ENCODE data around the gene AKNA. TPM values are rescaled to one million over a fixed set of nuclear protein-coding genes. Genes with fewer than 3 reads are reported as not detected.

The AKNA gene
- total and polyA plus RNA-seq, 2 donors from 2014 or later: 6.1 to 52.1 TPM

- no peaks in the 10 kb centered on the region for H3K27me3 ChIP-seq (ENCODE audit: control insufficient read depth, insufficient read depth, low read length)
- H3K27ac ChIP-seq (ENCODE audit: low read depth in 2 of 2, low read length in 2 of 2): no peak overlapping the region
- DNase-seq (peak in 1 of 5 donors; percentile 11), FAIRE-seq (no peak)
- H3K9me3 ChIP-seq (ENCODE audit: control insufficient read depth in 2 of 3, insufficient read depth in 1 of 3, low read length in 3 of 3): no peaks in the 10 kb centered on the region
- H3K9ac ChIP-seq (ENCODE audit: low read length in 3 of 3): no peak overlapping the region
- intact Hi-C loops (cut with DNase I): no loop called here
- no peaks in the 10 kb centered on the region for H3K4me1 ChIP-seq (ENCODE audit: control insufficient read depth in 2 of 3, insufficient read depth in 2 of 3, low read depth in 1 of 3, low read length in 3 of 3)
- no peak overlapping the region for H3K4me3 ChIP-seq (ENCODE audit: low read length in 3 of 3)
- no peaks in the 10 kb centered on the region for H3K36me3 ChIP-seq (ENCODE audit: control insufficient read depth in 2 of 3, insufficient read depth in 3 of 3, low read length in 3 of 3)
- no peak for TF ChIP-seq CTCF (IDR thresholded peaks at IDR 0.05; ENCODE audit: borderline replicate concordance, extremely low read depth, insufficient read depth)
Observed at GRCh38 chr9:114433720-114434255, 46.0 kb upstream of the AKNA start.

GRCh38 chr9:114433086-114433485, 45.3 kb upstream of the AKNA start:
- H3K36me3 ChIP-seq (ENCODE audit: control insufficient read depth in 2 of 3, insufficient read depth in 3 of 3, low read length in 3 of 3): no peaks in the 10 kb centered on the region
- intact Hi-C loops (cut with DNase I): no loop called here
- TF ChIP-seq CTCF (IDR thresholded peaks at IDR 0.05; ENCODE audit: borderline replicate concordance, extremely low read depth, insufficient read depth): no peak
- FAIRE-seq: no peak
- no peak overlapping the region for H3K27ac ChIP-seq (ENCODE audit: low read depth in 2 of 2, low read length in 2 of 2)
- no peaks in the 10 kb centered on the region for H3K27me3 ChIP-seq (ENCODE audit: control insufficient read depth, insufficient read depth, low read length)
- H3K4me1 ChIP-seq (ENCODE audit: control insufficient read depth in 2 of 3, insufficient read depth in 2 of 3, low read depth in 1 of 3, low read length in 3 of 3): no peaks in the 10 kb centered on the region
- no peaks in the 10 kb centered on the region for H3K9me3 ChIP-seq (ENCODE audit: control insufficient read depth in 2 of 3, insufficient read depth in 1 of 3, low read length in 3 of 3)
- H3K4me3 ChIP-seq (ENCODE audit: low read length in 3 of 3): no peak overlapping the region
- no peak overlapping the region for H3K9ac ChIP-seq (ENCODE audit: low read length in 3 of 3)
- peak in 1 of 5 donors; percentile 29 for DNase-seq

GRCh38 chr9:114432323-114433067, 44.7 kb upstream of the AKNA start:
- TF ChIP-seq CTCF (IDR thresholded peaks at IDR 0.05; ENCODE audit: borderline replicate concordance, extremely low read depth, insufficient read depth): no peak
- H3K4me1 ChIP-seq (ENCODE audit: control insufficient read depth in 2 of 3, insufficient read depth in 2 of 3, low read depth in 1 of 3, low read length in 3 of 3): no peaks in the 10 kb centered on the region
- intact Hi-C loops (cut with DNase I): no loop called here
- H3K27me3 ChIP-seq (ENCODE audit: control insufficient read depth, insufficient read depth, low read length): no peaks in the 10 kb centered on the region
- no peaks in the 10 kb centered on the region for H3K9me3 ChIP-seq (ENCODE audit: control insufficient read depth in 2 of 3, insufficient read depth in 1 of 3, low read length in 3 of 3)
- no peak overlapping the region for H3K9ac ChIP-seq (ENCODE audit: low read length in 3 of 3)
- DNase-seq: peak in 1 of 5 donors; percentile 7
- H3K4me3 ChIP-seq (ENCODE audit: low read length in 3 of 3): no peak overlapping the region
- no peak for FAIRE-seq
- no peaks in the 10 kb centered on the region for H3K36me3 ChIP-seq (ENCODE audit: control insufficient read depth in 2 of 3, insufficient read depth in 3 of 3, low read length in 3 of 3)
- no peak overlapping the region for H3K27ac ChIP-seq (ENCODE audit: low read depth in 2 of 2, low read length in 2 of 2)

Measured in kidney (tissue), 14 donors.